ENCODE results near the gene MGAT5B. TPM values are rescaled to one million over a fixed set of nuclear protein-coding genes. Genes with fewer than 3 reads are reported as not detected.

MGAT5B gene
- total RNA-seq, 1 experiment from 2014 or later: 15.0 TPM

GRCh38 chr17:76862494-76862893, 5.7 kb upstream of the MGAT5B start:
- Histone ChIP-seq H3K4me1 (replicated peaks) (peaks cover 21% of the 10 kb centered on the region), H3K27me3 (replicated peaks) (no peaks in the 10 kb centered on the region), H3K9me3 (replicated peaks) (no peaks in the 10 kb centered on the region; the same call in 1 of the 2 replicates), H3K36me3 (no peaks in the 10 kb centered on the region), H3K27ac (no peak overlapping the region), H3K4me3 (no peak overlapping the region)
- DNase-seq (ENCODE audit: low read depth in 1 of 2, low spot score in 2 of 2): no peak

GRCh38 chr17:76864024-76864423, 4.2 kb upstream of the MGAT5B start:
- DNase-seq (ENCODE audit: low read depth in 1 of 2, low spot score in 2 of 2): no peak
- Histone ChIP-seq H3K27me3 (replicated peaks) (no peaks in the 10 kb centered on the region), H3K36me3 (0 out of 2 replicates have a peak, but pooled peaks cover 8% of the 10 kb centered on the region), H3K27ac (no peak overlapping the region), H3K4me3 (no peak overlapping the region), H3K4me1 (replicated peaks) (peaks cover 33% of the 10 kb centered on the region), H3K9me3 (replicated peaks) (no peaks in the 10 kb centered on the region; the same call in 1 of the 2 replicates)

- Histone ChIP-seq H3K4me3 (no peak overlapping the region), H3K27ac (no peak overlapping the region), H3K9me3 (replicated peaks) (no peaks in the 10 kb centered on the region; the same call in 1 of the 2 replicates), H3K27me3 (replicated peaks) (no peaks in the 10 kb centered on the region), H3K4me1 (replicated peaks) (peaks cover 36% of the 10 kb centered on the region), H3K36me3 (0 out of 2 replicates have a peak, but pooled peaks cover 8% of the 10 kb centered on the region)
- DNase-seq (ENCODE audit: low read depth in 1 of 2, low spot score in 2 of 2): no peak
Observed at GRCh38 chr17:76865174-76865573, 3.0 kb upstream of the MGAT5B start.

GRCh38 chr17:76866203-76866602, 2.0 kb upstream of the MGAT5B start:
- H3K27me3 ChIP-seq (replicated peaks): no peaks in the 10 kb centered on the region
- no peak overlapping the region for H3K4me3 ChIP-seq
- H3K9me3 ChIP-seq (replicated peaks): no peaks in the 10 kb centered on the region; the same call in 1 of the 2 replicates
- no peak for DNase-seq (ENCODE audit: low read depth in 1 of 2, low spot score in 2 of 2)
- peaks cover 46% of the 10 kb centered on the region for H3K4me1 ChIP-seq (replicated peaks)
- H3K36me3 ChIP-seq: 0 out of 2 replicates have a peak, but pooled peaks cover 8% of the 10 kb centered on the region
- H3K27ac ChIP-seq: no peak overlapping the region

- H3K4me3 ChIP-seq: no peak overlapping the region
- peak; percentile 76 to 79 for DNase-seq (ENCODE audit: low read depth in 1 of 2, low spot score in 2 of 2)
- peak overlapping the region; percentile 47 for H3K27ac ChIP-seq
Observed at GRCh38 chr17:76866774-76867577, 1.2 kb upstream of the MGAT5B start.

GRCh38 chr17:76867578-76868175, 527 bp upstream of the MGAT5B start:
- peak overlapping the region; percentile 47 for H3K27ac ChIP-seq
- peak overlapping the region; percentile 82 for H3K4me3 ChIP-seq
- H3K4me1 ChIP-seq (replicated peaks): peaks cover 61% of the 10 kb centered on the region
- no peaks in the 10 kb centered on the region; the same call in 1 of the 2 replicates for H3K9me3 ChIP-seq (replicated peaks)
- no peaks in the 10 kb centered on the region for H3K27me3 ChIP-seq (replicated peaks)
- DNase-seq (ENCODE audit: low read depth in 1 of 2, low spot score in 2 of 2): peak in 1 of 2 experiments; percentile 78
- H3K36me3 ChIP-seq: 0 out of 2 replicates have a peak, but pooled peaks cover 8% of the 10 kb centered on the region

More at GRCh38 chr17:76866774-76867577, 1.2 kb upstream of the MGAT5B start:
- Histone ChIP-seq H3K9me3 (replicated peaks) (no peaks in the 10 kb centered on the region; the same call in 1 of the 2 replicates), H3K27me3 (replicated peaks) (no peaks in the 10 kb centered on the region), H3K4me1 (replicated peaks) (peaks cover 54% of the 10 kb centered on the region), H3K36me3 (0 out of 2 replicates have a peak, but pooled peaks cover 8% of the 10 kb centered on the region)

GRCh38 chr17:76868669-76869495, 678 bp downstream of the MGAT5B start:
- DNase-seq (ENCODE audit: low read depth in 1 of 2, low spot score in 2 of 2): peak in 1 of 2 experiments; percentile 53
- H3K4me3 ChIP-seq: peak overlapping the region; percentile 82
- H3K27ac ChIP-seq: 0 out of 2 replicates have a peak overlapping the region, but pooled peaks have one; percentile 13
- H3K4me1 ChIP-seq (replicated peaks): peaks cover 73% of the 10 kb centered on the region
- no peaks in the 10 kb centered on the region for H3K27me3 ChIP-seq (replicated peaks)
- no peaks in the 10 kb centered on the region; the same call in 1 of the 2 replicates for H3K9me3 ChIP-seq (replicated peaks)
- H3K36me3 ChIP-seq: peaks cover 19% of the 10 kb centered on the region

- Histone ChIP-seq H3K36me3 (peaks cover 27% of the 10 kb centered on the region), H3K4me1 (replicated peaks) (peaks cover 75% of the 10 kb centered on the region), H3K27ac (no peak overlapping the region), H3K4me3 (peak overlapping the region; percentile 82), H3K27me3 (replicated peaks) (no peaks in the 10 kb centered on the region), H3K9me3 (replicated peaks) (peaks cover 2% of the 10 kb centered on the region)
- DNase-seq (ENCODE audit: low read depth in 1 of 2, low spot score in 2 of 2): no peak
Observed at GRCh38 chr17:76869496-76870376, 1.5 kb downstream of the MGAT5B start.

GRCh38 chr17:76870377-76870714, 2.1 kb downstream of the MGAT5B start:
- peaks cover 8% of the 10 kb centered on the region for H3K9me3 ChIP-seq (replicated peaks)
- peak in 1 of 2 experiments; percentile 6 for DNase-seq (ENCODE audit: low read depth in 1 of 2, low spot score in 2 of 2)
- peaks cover 75% of the 10 kb centered on the region for H3K4me1 ChIP-seq (replicated peaks)
- H3K36me3 ChIP-seq: peaks cover 33% of the 10 kb centered on the region
- no peak overlapping the region; the same call in 1 of the 2 replicates for H3K4me3 ChIP-seq
- H3K27me3 ChIP-seq (replicated peaks): no peaks in the 10 kb centered on the region
- H3K27ac ChIP-seq: no peak overlapping the region

GRCh38 chr17:76871668-76872067, 3.5 kb downstream of the MGAT5B start:
- peak in 1 of 2 experiments; percentile 22 for DNase-seq (ENCODE audit: low read depth in 1 of 2, low spot score in 2 of 2)
- Histone ChIP-seq H3K9me3 (replicated peaks) (peaks cover 8% of the 10 kb centered on the region), H3K4me1 (replicated peaks) (peaks cover 70% of the 10 kb centered on the region), H3K27me3 (replicated peaks) (no peaks in the 10 kb centered on the region), H3K4me3 (no peak overlapping the region), H3K27ac (peak overlapping the region; percentile 1; the same call in 1 of the 2 replicates), H3K36me3 (peaks cover 43% of the 10 kb centered on the region)

GRCh38 chr17:76872221-76872873, 4.1 kb downstream of the MGAT5B start:
- peak; percentile 98 to 99 for DNase-seq (ENCODE audit: low read depth in 1 of 2, low spot score in 2 of 2)
- Histone ChIP-seq H3K4me1 (replicated peaks) (peaks cover 63% of the 10 kb centered on the region), H3K36me3 (peaks cover 47% of the 10 kb centered on the region), H3K4me3 (peak overlapping the region; percentile 15), H3K27me3 (replicated peaks) (no peaks in the 10 kb centered on the region), H3K9me3 (replicated peaks) (peaks cover 8% of the 10 kb centered on the region), H3K27ac (peak overlapping the region; percentile 81)

- peaks cover 8% of the 10 kb centered on the region for H3K9me3 ChIP-seq (replicated peaks)
- DNase-seq (ENCODE audit: low read depth in 1 of 2, low spot score in 2 of 2): no peak
- peak overlapping the region; percentile 81 for H3K27ac ChIP-seq
- peak overlapping the region; percentile 15 for H3K4me3 ChIP-seq
- peaks cover 47% of the 10 kb centered on the region for H3K36me3 ChIP-seq
- H3K4me1 ChIP-seq (replicated peaks): peaks cover 58% of the 10 kb centered on the region
- H3K27me3 ChIP-seq (replicated peaks): no peaks in the 10 kb centered on the region
Observed at GRCh38 chr17:76872874-76873221, 4.6 kb downstream of the MGAT5B start.

Data from SJSA1 (cell line).